DMS53 treated with DMSO at 0.1 percent for 48 hours (cell line): ENCODE measurements around the gene DRG2.

Experiments
- DNase-seq: peaks from one replicate; lab custom pipeline; 2025; ENCODE audit not compliant: unreplicated experiment; lab: John Stamatoyannopoulos, UW

The DRG2 gene

DNA sequence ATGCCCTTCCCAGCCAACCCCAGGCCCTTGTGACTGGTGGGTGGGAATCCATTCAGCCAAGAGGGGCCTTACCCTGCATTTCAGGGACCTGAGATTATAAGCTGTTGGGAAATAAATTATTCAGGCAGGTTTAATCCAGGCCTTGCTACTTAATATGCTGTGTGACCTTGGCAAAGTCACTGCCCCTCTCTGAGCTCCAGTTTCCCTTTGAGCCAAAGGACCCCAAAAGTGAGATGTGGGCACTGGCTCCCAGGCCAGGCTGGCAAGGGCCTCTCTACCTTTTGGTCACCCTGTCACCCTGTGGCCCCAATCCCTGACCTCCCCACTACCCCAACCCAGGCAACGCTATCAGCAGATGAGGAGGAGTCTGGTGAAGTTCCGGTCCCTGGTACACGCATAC is 54.7 kb downstream of the DRG2 start:
- no peak for DNase-seq

DNA sequence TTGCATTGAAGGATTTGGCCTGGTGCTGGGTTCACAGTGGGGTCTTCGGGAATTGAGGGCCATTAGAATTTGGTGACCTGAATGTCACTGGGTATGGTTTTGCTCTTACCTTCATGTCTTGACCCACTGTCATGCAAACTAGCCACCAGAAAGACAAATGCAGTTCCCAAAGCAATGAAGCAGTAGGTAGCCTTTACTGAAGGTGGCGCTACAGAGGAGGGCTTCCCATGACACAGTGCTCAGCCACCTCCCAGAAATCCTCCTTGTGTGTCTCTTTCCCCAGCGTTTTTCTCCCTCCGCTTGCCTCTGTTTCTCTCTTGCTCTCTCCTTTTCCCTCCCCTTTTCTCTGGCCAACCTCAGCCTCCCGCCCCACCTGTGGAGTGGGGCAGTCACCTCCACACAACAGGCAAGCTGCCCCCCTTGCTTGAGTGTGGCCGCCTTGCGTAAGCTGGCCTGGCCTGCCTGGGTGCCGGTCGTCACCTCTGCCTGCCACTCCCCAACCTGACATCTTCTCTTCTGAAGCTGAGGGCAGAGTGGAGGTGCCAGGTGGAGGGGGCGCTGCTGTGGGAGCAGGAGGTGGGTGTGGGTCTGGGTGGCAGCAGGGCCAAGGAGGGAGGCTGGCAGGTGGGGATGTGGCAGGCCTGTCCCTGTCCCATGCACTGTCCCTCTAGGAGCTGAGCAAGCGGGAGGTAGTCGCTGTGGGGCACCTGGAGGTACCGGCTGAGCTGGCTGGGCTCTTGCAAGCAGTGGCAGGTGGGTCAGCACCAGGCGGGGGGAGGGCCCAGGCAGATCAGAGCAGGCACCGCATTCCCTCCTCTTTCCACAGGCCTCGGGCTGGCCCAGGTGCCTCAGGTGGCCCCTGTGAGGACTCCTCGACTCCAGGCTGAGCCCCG is 55.5 kb downstream of the DRG2 start:
- no peak for DNase-seq

DNA sequence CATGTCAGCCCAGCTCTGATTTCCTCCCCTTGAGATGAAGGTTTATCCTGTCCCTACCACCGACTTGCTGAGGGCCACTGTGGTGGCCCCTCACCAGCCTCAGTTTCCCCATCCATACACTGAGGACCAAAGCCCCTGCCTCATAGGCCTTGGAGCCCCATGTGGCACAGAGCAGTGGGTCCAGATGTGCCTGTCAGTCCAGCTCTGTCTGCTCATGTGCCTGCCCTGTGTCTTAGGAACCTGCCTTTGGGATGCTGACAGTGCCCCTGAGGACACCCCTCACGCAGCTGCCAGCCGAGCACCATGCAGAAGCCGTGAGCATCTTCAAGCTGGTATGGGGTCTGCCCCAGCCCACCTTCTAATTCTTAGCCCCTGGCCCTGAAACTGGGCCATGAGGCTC is 56.5 kb downstream of the DRG2 start:
- DNase-seq: no peak

DNA sequence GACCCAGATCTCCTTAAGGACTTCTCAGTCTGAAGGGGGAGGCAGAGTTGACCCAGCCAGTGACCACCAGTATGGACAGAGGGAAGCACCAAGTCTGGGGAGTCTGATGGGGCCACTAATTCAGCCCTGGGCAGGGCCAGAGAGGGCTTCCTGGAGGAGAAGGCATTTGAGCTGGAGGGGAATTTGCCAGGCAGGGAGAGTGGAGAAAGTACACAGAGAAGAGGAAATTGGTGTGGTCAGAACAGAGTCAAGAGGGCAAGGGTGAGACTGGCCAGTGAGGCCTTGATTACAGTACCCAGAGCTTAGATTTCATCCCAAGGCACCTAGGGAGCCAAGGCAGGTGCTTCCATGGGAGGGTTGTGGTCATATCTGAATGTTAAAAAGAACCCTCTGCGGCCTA is 57.1 kb downstream of the DRG2 start:
- no peak for DNase-seq

DNA sequence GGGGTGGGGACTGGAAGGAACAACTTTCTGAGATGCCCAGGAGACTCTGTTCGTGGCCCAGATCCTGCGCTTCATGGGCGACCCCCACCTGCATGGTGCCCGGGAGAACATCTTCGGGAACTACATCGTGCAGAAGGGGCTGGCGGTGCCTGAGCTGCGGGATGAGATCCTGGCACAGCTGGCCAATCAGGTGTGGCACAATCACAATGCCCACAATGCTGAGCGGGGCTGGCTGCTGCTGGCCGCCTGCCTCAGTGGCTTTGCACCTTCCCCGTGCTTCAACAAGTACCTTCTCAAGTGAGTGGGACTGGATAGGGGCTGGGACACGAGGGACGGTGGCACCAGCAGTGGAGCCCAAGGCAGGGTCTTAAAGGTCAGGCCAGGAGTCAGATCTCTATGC is 58.1 kb downstream of the DRG2 start:
- DNase-seq: no peak

DNA sequence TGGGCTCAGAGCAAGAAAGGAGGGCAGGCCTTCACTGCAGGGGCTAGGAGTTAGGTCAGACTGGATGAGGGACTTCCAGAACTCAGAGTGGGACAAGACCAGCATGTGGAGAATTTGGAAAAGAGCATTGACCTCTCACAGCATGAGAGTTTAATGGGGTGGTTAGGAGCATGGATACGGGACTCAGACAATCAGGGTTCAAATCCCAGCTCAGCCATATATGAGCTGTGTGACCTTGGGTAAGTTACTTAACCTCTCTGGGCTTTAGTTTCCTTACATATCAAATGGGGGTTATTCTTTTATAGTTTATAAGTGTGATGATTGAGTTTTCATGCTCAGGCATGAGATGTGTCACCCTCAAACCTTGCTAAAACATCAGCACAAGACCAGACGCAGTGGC is 58.5 kb downstream of the DRG2 start:
- no peak for DNase-seq

DNA sequence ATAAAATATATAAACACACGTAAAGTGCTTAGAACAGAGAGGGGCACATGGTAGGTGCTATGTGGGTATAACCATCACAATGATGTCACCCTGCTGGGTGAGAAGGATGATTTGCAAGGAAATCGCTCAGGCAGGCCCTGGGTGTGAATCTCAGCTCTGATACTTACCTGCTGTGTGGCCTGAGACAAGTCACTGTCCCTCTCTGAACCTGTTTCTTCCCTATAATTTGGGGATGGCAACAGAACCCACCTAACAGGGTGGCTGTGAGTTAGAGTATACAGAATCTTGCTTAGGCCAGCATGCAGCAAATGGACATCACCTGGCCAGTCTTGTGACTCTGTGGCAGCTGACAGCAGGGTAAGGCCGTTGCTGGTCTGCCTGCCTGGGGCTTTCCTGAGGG is 59.2 kb downstream of the DRG2 start:
- DNase-seq: no peak

DNA sequence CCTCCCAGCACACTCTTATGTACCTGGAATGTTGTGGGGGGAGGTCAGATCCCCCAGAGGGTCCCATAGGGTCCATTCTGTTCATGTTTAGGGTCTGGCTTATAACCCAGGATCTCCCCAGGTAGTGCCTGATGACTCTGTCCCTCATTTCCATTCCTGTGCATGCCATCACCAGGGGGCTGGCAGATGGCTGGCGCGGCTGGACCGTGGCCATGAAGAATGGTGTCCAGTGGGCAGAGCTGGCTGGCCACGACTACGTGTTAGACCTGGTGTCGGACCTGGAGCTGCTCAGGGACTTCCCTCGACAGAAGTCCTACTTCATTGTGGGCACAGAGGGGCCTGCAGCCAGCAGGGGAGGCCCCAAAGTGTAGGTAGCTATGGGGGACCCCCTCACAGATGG is 60.8 kb downstream of the DRG2 start:
- DNase-seq: no peak

DNA sequence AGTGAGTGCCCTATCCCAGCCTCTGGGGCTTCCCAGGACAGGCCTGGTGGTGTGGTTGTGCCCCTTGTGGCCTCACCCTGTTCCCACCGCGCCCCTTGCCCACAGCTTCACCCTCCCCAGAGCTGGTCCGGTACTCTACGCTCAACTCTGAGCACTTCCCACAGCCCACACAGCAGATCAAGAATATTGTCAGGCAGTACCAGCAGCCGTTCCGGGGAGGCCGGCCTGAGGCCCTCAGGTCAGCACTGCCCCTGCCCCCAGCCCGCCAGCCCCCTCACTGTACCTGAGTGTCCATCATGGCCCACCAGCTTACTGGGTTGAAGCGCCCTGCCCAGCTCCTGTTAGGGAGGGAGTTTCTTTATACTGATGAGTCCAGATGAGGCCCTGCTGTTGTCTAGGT is 63.5 kb downstream of the DRG2 start:
- no peak for DNase-seq

DNA sequence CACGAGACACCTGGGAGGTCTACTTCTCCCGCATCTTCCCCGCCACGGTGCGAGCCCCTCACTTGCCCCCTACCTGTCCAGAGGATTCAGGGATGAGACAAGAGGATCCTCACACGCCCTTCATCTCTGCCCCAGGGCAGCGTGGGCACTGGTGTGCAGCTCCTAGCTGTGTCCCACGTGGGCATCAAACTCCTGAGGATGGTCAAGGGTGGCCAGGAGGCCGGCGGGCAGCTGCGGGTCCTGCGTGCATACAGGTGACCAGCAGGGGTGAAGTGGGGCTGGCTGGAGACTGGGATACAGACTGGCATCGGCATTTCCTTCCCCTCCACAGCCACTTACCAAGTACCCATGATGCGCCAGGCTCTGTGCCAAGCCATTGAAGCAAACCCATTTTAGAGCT is 67.4 kb downstream of the DRG2 start:
- DNase-seq: no peak

DNA sequence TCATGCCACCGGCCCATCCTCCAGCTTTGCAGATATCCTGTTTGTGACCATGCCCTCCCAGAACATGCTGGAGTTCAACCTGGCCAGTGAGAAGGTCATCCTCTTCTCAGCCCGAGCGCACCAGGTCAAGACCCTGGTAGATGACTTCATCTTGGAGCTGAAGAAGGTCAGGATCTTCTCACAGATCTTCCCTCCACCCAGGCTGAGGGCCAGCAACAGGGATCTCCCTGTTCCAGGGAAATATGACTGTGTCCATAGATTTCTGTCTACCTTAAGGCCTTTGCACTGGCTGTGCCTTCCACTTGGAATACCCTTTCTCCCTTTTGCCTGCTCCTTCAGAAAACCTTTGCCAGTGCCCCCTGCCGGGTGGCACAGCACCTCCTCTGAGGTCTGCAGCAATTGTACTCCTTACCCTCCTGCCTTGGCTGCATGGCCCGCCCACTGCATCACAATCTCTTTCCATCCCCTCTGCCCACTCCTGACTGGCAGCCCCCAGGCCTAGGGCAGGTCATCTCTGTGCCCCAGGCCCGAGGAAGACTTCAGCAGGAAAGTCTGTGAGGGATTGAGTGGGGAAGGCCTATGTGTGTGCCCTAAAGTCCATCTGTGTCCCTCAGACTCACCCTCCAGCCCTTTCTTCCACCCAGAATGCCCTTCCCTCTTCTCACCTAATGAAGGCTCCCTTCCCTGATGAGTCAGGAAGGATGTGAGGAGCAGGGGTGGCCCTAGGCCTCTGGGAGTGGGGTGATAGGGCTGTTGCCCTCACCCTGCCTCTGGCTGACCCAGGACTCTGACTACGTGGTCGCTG is 68.6 kb downstream of the DRG2 start:
- no peak for DNase-seq

DNA sequence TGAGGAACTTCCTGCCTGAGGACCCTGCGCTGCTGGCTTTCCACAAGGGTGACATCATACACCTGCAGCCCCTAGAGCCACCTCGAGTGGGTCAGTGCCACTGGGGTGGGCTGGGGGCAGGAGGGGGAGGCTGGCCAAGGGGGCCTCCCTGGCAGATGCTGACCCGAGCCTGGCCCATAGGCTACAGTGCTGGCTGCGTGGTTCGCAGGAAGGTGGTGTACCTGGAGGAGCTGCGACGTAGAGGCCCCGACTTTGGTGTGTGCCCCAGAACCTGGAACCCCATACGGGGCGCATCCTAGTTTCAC is 69.2 kb downstream of the DRG2 start:
- no peak for DNase-seq
